Astrocyte of the spinal cord (primary cell): ENCODE results near the gene CDK8.

Experiments used
- DNase-seq: peaks from one replicate; pipeline ENCODE4 v3.0.0; 2011; ENCODE audit warnings: low read depth, low spot score
- H3K4me3 ChIP-seq: 2 replicates; pipeline ENCODE4 v1.5.1; 2011; ENCODE audit warnings: low read depth, mild to moderate bottlenecking, low read length, moderate library complexity
- CTCF ChIP-seq: IDR thresholded peaks from 2 replicates; pipeline ENCODE4 v1.5.1; 2012; ENCODE audit warnings: low read depth, mild to moderate bottlenecking, low read length, inconsistent platforms
- in situ Hi-C: cut with HindIII; loops from 2 replicates; pipeline ENCODE4 v1.10.0; 2017; ENCODE audit warnings: low sequenced_read_pairs

The CDK8 gene

GRCh38 chr13:26342898-26343297, 89.0 kb downstream of the CDK8 start:
- TF ChIP-seq CTCF: no peak
- in situ Hi-C loops: no loop called here
- DNase-seq: no peak
- no peak overlapping the region for H3K4me3 ChIP-seq

DNA sequence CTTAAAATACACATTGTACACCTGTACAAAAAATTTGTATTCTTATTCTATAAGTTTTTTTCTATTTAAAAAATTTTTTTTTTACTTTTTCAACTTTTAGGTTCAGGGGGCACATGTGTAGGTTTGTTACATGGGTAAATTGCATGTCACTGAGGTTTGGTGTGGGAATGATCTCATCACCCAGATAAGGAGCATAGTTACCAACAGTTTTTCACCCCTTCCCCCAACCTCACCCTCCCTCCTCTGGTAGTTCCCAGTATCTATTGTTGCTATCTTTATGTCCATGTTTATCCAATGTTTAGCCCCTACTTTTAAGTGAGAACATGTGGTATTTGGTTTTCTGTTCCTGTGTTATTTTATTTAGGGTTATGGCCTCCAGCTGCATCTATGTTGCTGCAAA, 89.9 kb downstream of the CDK8 start:
- in situ Hi-C loops: no loop called here

DNA sequence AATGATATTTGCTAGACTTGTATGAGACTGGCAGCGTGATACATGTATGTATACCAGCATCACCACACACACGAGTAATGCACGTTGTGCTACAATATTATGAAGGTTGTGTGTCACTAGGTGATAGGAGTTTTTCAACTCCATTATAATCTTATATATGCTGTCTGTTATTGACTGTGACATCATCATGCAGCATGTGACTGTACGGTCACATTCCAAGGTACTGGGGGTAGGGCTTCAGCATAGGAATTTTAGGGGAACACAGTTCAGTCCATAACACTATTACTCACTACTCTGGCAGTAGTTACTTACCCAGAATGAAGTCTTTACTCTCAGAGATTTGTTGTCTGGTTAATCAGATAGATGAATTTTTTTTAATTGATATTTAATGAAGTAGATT, 91.1 kb downstream of the CDK8 start:
- no peak for DNase-seq
- H3K4me3 ChIP-seq: no peak overlapping the region
- TF ChIP-seq CTCF: no peak
- in situ Hi-C loops: no loop called here

More for the DNA sequence above, 89.9 kb downstream of the CDK8 start:
- no peak overlapping the region for H3K4me3 ChIP-seq
- TF ChIP-seq CTCF: no peak
- DNase-seq: no peak

DNA sequence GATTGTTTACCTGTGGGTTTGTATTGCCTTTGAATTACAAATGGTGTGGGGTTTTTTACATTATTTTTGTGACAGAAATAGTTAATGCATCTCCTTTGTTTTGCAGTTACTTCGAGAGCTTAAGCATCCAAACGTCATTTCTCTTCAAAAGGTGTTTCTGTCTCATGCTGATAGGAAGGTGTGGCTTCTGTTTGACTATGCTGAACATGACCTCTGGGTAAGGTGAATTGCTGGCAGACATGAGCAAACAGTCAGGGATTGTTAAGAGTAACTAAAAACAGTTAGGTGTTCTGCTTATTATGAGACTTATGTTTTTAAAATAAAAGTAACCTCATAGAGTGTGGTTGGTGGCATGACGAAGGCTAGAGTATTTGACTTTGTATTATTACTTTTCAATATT, 95.0 kb downstream of the CDK8 start:
- in situ Hi-C loops: no loop called here
- no peak overlapping the region for H3K4me3 ChIP-seq
- TF ChIP-seq CTCF: no peak

DNA sequence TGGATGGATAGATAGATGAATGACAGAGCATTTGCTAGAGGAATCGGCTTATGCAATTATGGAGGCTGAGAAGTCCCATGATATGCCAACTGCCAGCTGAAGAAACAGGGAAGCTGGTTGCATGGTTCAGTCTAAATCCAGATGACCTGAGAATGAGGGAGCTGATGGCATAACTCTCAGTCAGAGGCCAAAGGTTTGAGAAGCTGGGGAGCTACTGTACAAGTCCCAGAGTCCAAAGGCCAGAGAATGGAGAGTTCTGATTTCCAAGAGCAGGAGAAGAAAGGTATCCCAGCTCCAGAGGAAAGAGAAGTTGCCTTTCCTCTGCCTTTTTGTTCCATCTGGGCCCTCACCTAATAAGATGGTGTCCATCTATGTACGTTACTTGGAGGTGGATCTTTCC, 108.3 kb downstream of the CDK8 start:
- no peak overlapping the region for H3K4me3 ChIP-seq
- in situ Hi-C loops: no loop called here
- TF ChIP-seq CTCF: no peak
- no peak for DNase-seq

More for the DNA sequence above, 95.0 kb downstream of the CDK8 start:
- DNase-seq: no peak

DNA sequence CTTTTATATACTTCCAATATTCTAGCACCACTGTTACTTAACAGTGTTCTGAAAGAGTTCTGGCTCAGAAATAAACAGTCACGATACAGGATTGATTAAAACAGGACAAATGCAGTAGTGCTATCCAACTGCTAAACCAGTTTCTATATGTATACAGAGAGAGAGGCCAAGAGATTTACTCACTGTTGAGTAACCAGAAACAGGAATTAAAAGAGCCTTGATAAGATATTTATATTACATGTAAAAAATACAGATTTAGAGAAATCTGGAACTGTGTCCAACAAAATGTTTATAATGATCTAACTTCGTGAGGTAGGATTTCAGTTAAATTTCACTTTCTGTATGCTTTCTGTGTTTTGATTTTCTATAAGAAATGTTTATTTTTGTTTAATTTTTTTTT, 116.6 kb downstream of the CDK8 start:
- in situ Hi-C loops: no loop called here
- H3K4me3 ChIP-seq: no peak overlapping the region
- DNase-seq: no peak
- TF ChIP-seq CTCF: no peak

- no peak for DNase-seq
- no peak for TF ChIP-seq CTCF
- no peak overlapping the region for H3K4me3 ChIP-seq
- in situ Hi-C loops: no loop called here
These were observed 118.8 kb downstream of the CDK8 start for GRCh38 chr13:26372747-26373146.
